Adrenal gland (tissue), 5 donors: ENCODE data around the gene LAMA2.

ENCODE experiments used
- POLR2A ChIP-seq, 2 donors: fragments of 450-650 bp; IDR thresholded peaks; one replicate each; pipeline ENCODE4 v1.6.1; 2017; ENCODE audit warnings: antibody characterized with exemption in 2 of 2, mild to moderate bottlenecking in 2 of 2, moderate library complexity in 1 of 2
- TF ChIP-seq, protein P1 (sequence below), 6 experiments: fragments of 450-650 bp in 4 of 6; fragments of 200-600 bp in 2 of 6; sonication (generic) in 1 of 6; IDR thresholded peaks; 1 replicate in 5 of 6; 2 replicates in 1 of 6; pipeline versions ENCODE4 v1.5.1 to v1.8.0; 2016 to 2021; ENCODE audit warnings: antibody characterized with exemption in 6 of 6, mild to moderate bottlenecking in 2 of 6, moderate library complexity in 1 of 6
- donor health status: DM: no; HTN: no; CAD: no.

DNA sequence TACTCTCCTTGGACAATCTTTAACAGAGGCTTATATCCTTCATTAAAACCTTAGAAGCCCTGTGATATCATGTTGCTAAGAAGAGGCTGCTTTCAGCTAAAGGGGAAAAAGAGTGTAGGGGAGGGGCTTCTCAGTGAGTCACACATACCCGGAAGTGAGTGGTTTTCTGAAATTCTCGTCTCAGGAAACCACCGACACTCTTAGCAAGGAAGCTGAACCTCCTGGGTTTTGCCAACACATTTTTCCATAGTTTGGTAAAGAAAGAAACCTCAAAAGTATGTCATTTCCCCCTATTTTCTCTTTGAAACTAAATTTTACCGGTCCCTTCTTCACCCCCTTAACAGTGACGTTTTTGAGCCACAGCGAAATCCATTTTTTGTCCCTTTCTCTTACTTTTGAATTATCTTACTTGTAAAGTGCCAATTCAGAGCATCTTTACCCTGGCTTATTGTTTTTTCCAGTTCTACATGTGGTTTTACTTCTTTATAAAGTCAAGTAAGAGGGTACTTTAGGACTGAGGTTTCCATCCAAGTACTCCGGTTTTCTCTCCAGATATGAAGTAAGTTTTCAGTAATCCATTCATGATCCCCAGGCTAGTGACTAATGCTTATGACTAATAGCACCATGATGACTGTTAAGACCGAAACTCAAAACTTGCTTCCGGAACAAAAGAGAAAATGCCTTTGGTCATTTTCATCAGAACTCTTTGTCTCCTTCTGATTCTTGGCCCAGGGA, 607.8 kb downstream of the LAMA2 start:
- TF ChIP-seq, protein P1, sequence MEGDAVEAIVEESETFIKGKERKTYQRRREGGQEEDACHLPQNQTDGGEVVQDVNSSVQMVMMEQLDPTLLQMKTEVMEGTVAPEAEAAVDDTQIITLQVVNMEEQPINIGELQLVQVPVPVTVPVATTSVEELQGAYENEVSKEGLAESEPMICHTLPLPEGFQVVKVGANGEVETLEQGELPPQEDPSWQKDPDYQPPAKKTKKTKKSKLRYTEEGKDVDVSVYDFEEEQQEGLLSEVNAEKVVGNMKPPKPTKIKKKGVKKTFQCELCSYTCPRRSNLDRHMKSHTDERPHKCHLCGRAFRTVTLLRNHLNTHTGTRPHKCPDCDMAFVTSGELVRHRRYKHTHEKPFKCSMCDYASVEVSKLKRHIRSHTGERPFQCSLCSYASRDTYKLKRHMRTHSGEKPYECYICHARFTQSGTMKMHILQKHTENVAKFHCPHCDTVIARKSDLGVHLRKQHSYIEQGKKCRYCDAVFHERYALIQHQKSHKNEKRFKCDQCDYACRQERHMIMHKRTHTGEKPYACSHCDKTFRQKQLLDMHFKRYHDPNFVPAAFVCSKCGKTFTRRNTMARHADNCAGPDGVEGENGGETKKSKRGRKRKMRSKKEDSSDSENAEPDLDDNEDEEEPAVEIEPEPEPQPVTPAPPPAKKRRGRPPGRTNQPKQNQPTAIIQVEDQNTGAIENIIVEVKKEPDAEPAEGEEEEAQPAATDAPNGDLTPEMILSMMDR (IDR thresholded peaks at IDR 0.05): no peak
- TF ChIP-seq POLR2A (IDR thresholded peaks at IDR 0.05): peak in 1 of 2 donors; percentile 44
